HUES48 (cell line): ENCODE measurements around the gene USP35.

Experiments used
- H3K27ac ChIP-seq: one replicate; pipeline ENCODE4 v1.7.0; 2013; ENCODE audit warnings: low read depth, low read length, inconsistent platforms
- H3K27me3 ChIP-seq: 2 replicates; pipeline ENCODE4 v1.6.1; 2013; ENCODE audit warnings: mild to moderate bottlenecking, low read length; ENCODE audit not compliant: control insufficient read depth, insufficient read depth
- H3K36me3 ChIP-seq: 2 replicates; pipeline ENCODE4 v1.6.1; 2013; ENCODE audit warnings: low read length; ENCODE audit not compliant: control insufficient read depth, insufficient read depth
- H3K4me1 ChIP-seq: 2 replicates; pipeline ENCODE4 v1.6.1; 2013; ENCODE audit warnings: mild to moderate bottlenecking, low read length; ENCODE audit not compliant: control insufficient read depth, insufficient read depth
- H3K4me3 ChIP-seq: 2 replicates; pipeline ENCODE4 v1.5.1; 2013; ENCODE audit warnings: mild to moderate bottlenecking, low read depth, low read length
- H3K9ac ChIP-seq: 2 replicates; pipeline ENCODE4 v1.6.1; 2013; ENCODE audit warnings: mild to moderate bottlenecking, low read depth, low read length, moderate library complexity
- H3K9me3 ChIP-seq: 2 replicates; pipeline ENCODE4 v1.6.1; 2013; ENCODE audit warnings: low read length; ENCODE audit not compliant: control insufficient read depth, insufficient read depth

USP35 gene

DNA sequence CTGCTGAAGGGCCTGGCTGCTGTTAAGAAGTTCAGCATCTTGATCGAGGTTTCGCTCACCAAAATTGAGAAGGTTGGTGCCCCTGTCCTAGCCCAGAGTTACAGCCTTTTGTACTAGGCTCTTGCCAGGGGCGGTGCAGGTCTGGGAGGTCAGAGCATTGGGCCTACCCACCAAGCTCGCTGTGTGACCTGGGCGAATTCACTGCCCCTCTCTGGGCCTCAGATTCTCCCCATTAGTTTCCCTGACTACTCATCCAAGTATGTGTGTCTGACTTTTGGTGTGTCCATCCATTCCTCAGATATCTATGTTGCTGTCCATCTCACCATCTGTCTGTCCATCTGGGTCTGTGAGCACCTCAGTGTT lies 10.9 kb downstream of the USP35 start:
- H3K36me3 ChIP-seq = 0 out of 2 replicates have a peak, but pooled peaks cover 5% of the 10 kb centered on the region
- H3K27ac ChIP-seq = no peak overlapping the region
- H3K9ac ChIP-seq = no peak overlapping the region
- H3K4me1 ChIP-seq = no peaks in the 10 kb centered on the region
- no peak overlapping the region for H3K4me3 ChIP-seq
- no peaks in the 10 kb centered on the region for H3K27me3 ChIP-seq
- no peaks in the 10 kb centered on the region for H3K9me3 ChIP-seq

DNA sequence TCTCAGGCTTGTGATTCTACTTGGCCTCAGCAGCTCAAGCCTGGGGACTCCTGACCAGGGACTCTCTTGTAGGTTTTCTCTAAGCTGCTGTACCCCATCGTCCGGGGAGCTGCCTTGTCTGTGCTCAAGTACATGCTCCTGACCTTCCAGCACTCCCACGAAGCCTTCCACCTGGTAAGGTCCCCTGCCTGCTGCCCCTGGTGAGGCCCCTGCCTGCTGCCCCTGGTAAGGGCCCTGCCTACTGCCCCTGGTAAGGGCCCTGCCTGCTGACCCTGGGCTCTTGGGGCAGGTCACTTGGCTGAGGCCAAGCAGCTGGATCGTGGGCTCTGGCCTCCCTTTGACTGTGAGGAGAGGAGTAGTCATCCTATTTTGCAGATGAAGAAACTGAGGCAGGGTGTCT lies 11.3 kb downstream of the USP35 start:
- Histone ChIP-seq H3K9me3 (no peaks in the 10 kb centered on the region), H3K4me1 (no peaks in the 10 kb centered on the region), H3K36me3 (0 out of 2 replicates have a peak, but pooled peaks cover 5% of the 10 kb centered on the region), H3K27ac (no peak overlapping the region), H3K9ac (no peak overlapping the region), H3K27me3 (no peaks in the 10 kb centered on the region), H3K4me3 (no peak overlapping the region)

DNA sequence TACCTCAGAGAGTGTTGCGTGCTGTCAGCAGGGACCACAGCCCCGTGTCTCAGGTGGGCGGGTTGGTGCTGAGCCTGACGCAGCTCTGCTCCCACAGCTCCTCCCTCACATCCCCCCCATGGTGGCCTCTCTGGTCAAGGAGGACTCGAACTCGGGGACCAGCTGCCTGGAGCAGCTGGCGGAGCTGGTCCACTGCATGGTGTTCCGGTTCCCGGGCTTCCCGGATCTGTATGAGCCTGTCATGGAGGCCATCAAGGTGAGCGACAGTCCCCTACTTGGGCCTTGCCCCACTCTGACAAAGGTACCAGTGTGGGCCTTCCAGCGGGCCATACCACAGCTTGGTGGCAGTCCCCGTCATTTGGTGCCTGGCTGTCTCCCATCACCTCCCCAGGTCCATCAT lies 11.8 kb downstream of the USP35 start:
- H3K36me3 ChIP-seq = 0 out of 2 replicates have a peak, but pooled peaks cover 5% of the 10 kb centered on the region
- H3K9me3 ChIP-seq = no peaks in the 10 kb centered on the region
- H3K9ac ChIP-seq = no peak overlapping the region
- H3K4me1 ChIP-seq = no peaks in the 10 kb centered on the region
- no peaks in the 10 kb centered on the region for H3K27me3 ChIP-seq
- H3K4me3 ChIP-seq = no peak overlapping the region
- H3K27ac ChIP-seq = no peak overlapping the region

DNA sequence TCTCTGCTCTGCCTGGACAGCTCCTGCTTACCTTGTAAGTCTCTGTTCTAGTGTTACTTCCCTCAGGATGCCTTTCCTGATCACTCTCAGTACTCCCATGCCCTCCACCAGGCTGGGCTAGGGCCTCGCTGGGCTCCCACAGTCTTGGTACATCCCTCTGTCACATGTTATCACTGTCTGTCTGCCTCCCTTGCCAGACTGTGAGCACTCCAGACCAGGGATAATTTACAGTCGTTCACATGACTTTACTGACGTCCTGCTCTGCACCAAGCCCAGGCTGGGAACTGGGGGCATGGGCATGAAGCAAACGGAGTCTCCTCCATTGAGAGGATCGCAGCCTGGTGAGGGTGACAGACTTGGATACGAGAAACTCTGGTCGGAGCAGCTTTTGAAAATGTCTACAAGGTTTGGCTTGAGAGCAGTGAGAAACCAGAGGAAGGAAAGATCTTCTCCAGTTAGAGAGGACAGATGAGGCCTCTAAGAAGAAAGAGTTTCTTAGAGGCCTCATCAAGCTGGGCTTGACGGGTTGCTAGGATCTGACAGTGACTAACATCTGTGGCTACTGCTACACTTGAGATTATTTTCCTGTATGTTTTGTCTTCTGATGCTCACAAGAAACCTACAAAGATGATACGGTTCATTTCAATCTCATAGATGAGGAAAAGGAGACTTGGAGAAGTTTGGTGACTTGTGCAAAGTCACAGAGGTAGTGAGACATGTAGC lies 12.5 kb downstream of the USP35 start:
- Histone ChIP-seq H3K27ac (no peak overlapping the region), H3K36me3 (0 out of 2 replicates have a peak, but pooled peaks cover 5% of the 10 kb centered on the region), H3K9ac (no peak overlapping the region)

DNA sequence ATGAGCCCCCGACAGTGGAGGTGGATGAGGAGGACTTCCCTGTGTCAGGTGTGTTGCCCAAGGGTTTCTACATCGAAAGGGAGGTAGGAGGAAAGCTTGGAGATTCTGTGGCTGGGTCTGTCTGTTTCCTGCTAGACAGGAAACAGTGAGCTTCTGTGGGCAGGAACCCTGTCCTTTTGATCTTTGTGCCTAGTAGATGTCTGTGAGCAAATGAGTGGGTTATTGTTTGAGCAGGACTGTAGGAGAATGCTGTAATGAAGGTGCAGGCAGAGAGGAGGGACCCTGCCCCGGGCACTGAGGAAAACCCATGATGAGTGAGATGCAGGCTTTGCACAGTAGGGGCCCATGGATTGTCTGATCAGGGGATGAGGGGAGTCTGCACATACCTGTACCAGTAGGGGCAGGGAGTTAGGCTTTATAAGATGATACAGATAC lies 14.0 kb downstream of the USP35 start:
- H3K9ac ChIP-seq = no peak overlapping the region
- no peak overlapping the region for H3K4me3 ChIP-seq
- H3K9me3 ChIP-seq = no peaks in the 10 kb centered on the region
- H3K27ac ChIP-seq = no peak overlapping the region
- 0 out of 2 replicates have a peak, but pooled peaks cover 5% of the 10 kb centered on the region for H3K36me3 ChIP-seq
- no peaks in the 10 kb centered on the region for H3K4me1 ChIP-seq
- no peaks in the 10 kb centered on the region for H3K27me3 ChIP-seq

More for the DNA sequence above, 12.5 kb downstream of the USP35 start:
- Histone ChIP-seq H3K4me3 (no peak overlapping the region), H3K4me1 (no peaks in the 10 kb centered on the region), H3K27me3 (no peaks in the 10 kb centered on the region), H3K9me3 (no peaks in the 10 kb centered on the region)

DNA sequence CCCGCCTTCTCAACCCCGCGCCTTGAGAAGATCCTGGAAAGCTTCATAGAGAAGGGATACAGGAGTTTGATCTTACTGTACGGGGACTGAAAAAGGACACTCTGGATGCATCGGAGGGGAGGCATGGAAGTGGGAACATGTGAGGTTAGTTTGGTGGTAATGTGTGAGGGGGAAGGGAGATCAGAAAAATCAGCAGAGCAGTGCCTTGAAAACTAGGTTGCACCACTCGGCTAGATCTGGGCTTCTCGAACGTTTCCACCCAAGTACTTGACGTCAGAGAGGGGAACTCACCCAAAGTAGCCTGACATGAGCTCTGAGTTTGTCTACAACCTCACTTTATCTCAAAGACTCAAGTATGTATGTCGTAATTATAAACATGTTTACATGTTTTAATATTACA lies 14.5 kb downstream of the USP35 start:
- Histone ChIP-seq H3K9me3 (no peaks in the 10 kb centered on the region), H3K36me3 (0 out of 2 replicates have a peak, but pooled peaks cover 5% of the 10 kb centered on the region), H3K27ac (no peak overlapping the region), H3K27me3 (no peaks in the 10 kb centered on the region), H3K9ac (no peak overlapping the region), H3K4me1 (no peaks in the 10 kb centered on the region), H3K4me3 (no peak overlapping the region)

DNA sequence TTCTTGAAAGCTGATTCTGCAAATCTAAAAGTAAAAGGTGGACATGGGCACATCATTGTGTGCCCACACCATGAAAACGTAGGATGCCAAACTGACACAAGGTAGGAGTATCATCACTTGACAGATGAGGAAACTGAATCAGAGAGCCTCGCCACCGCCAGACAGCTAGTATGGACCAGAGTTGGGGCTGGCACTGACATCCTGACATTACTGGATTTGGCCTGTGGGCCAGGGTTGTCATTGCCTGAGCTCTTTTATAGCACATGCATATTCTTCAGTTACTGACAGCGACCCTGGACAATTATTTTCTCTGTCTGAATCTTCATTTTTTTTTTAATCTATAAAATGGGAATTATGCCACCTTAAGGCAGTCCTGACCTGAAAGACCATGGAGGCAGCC lies 16.5 kb downstream of the USP35 start:
- no peaks in the 10 kb centered on the region for H3K9me3 ChIP-seq
- H3K4me1 ChIP-seq = no peaks in the 10 kb centered on the region
- H3K27ac ChIP-seq = no peak overlapping the region
- H3K36me3 ChIP-seq = peaks cover 7% of the 10 kb centered on the region
- H3K4me3 ChIP-seq = no peak overlapping the region
- no peaks in the 10 kb centered on the region for H3K27me3 ChIP-seq
- no peak overlapping the region for H3K9ac ChIP-seq

DNA sequence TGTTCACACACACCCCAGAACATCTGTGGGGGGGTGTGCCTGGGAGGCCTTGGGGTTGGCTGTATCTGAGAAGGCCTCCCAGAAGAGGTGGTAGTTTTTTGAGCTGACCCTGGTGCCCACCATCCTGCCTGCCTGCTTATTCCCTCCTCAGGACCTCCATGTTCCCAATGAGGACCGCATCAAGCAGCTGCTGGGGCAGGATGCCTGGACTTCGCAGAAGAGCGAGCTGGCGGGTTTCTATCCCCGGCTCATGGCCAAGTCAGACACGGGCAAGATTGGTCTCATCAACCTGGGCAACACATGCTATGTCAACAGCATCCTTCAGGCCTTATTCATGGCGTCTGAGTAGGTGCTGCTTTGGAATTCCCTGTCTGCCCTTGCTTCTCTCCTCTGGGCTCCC lies 17.0 kb downstream of the USP35 start:
- Histone ChIP-seq H3K36me3 (peaks cover 12% of the 10 kb centered on the region), H3K27ac (no peak overlapping the region)

DNA sequence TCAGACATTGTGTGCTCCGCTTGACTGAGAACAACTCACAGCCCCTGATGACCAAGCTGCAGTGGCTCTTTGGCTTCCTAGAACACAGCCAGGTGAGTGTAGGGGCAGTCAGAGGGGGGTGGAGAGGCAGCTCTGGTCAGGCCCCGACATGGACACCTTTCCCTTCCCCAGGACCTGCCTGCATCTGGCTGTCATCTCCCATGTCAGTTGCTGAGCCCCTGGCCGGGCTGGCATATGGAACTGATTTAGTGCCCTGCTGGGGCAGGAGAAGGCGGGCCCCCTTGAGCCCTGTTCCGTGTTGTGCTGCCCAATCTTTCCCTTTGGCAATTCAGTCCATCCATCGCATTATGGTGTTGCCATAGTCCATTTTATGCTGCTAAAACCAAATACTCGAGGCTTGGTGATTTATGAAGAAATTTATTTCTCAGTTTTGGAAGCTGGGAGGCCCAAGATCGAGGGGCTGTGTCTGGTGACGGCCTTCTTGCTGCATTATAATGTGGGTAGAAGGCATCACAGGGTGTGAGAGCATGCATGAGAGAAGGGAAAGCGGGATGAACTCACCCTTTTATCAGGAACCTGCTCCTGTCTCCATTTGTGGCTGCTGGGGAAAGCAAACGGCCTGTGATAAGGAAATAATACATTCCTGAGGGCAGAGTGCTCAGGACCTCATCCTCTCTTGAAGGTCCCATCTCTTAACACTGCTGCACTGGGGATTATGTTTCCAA lies 19.0 kb downstream of the USP35 start:
- Histone ChIP-seq H3K4me3 (no peak overlapping the region), H3K9ac (no peak overlapping the region), H3K27ac (no peak overlapping the region), H3K36me3 (peaks cover 9% of the 10 kb centered on the region), H3K27me3 (no peaks in the 10 kb centered on the region), H3K4me1 (no peaks in the 10 kb centered on the region), H3K9me3 (no peaks in the 10 kb centered on the region)

More for the DNA sequence above, 17.0 kb downstream of the USP35 start:
- H3K27me3 ChIP-seq = no peaks in the 10 kb centered on the region
- H3K9ac ChIP-seq = no peak overlapping the region
- no peak overlapping the region for H3K4me3 ChIP-seq
- H3K9me3 ChIP-seq = no peaks in the 10 kb centered on the region
- no peaks in the 10 kb centered on the region for H3K4me1 ChIP-seq

DNA sequence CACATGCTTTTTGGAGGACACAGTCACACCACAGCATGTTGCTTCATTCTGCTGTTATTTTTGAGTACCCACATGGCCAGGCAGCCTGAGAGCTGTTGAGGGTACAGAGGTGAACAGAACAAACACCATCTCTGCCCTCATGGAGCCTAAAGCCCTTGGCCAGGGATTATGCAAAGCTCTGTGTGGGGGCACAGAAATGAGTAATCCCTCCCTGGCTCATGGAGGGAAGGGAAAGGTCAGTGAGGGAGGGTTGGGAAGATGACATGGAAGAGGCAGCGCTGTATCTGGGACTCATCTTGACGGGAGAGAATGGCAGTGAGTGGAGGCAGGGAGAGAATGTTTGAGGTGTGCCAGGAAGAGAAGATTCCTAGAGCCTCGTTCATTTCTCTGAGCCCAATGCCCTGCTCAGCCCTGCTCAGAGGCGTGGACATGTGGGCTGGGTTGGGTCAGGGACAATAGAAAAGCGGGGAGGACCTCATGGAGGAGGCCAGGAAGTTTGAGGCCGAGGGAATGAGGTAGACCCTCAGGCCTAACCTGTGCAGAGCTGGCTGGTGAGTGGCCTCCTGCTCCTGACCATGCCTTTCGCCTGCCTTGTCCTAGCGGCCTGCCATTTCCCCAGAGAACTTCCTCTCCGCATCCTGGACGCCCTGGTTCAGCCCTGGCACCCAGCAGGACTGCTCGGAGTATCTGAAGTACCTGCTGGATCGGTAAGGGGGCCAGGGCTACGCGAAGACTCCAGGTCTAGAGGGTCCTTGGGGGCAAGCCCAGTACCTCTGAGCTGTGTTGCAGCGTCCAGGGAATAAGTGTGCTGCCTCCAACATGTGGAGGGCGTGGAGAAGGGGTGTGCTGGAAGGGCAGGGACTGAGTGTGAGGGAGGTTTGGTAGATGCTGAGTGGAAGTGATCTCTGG lies 19.8 kb downstream of the USP35 start:
- Histone ChIP-seq H3K27ac (no peak overlapping the region), H3K27me3 (no peaks in the 10 kb centered on the region), H3K9ac (no peak overlapping the region), H3K9me3 (no peaks in the 10 kb centered on the region), H3K36me3 (peaks cover 9% of the 10 kb centered on the region), H3K4me1 (no peaks in the 10 kb centered on the region), H3K4me3 (no peak overlapping the region)
